Stomach smooth muscle (tissue), 2 donors: ENCODE data around the gene MAPK1.
"Not testable (repeated sequence)": the region's sequence is repeated elsewhere in the genome, so short reads cannot be mapped to it uniquely, and the experiment has no call there.

Source experiments
- H3K27ac ChIP-seq: one replicate; pipeline ENCODE4 v1.7.0; 2013; ENCODE audit warnings: mild to moderate bottlenecking, low read length, inconsistent platforms
- H3K27me3 ChIP-seq, 2 donors: one replicate each; pipeline ENCODE4 v1.7.0; 2013; ENCODE audit warnings: low read length in 2 of 2; ENCODE audit not compliant: insufficient read depth in 2 of 2, control insufficient read depth in 1 of 2
- H3K36me3 ChIP-seq, 2 donors: one replicate each; pipeline ENCODE4 v1.7.0; 2013; ENCODE audit warnings: low read length in 2 of 2; ENCODE audit not compliant: control insufficient read depth in 2 of 2, insufficient read depth in 2 of 2
- H3K4me1 ChIP-seq: one replicate; pipeline ENCODE4 v1.7.0; 2013; ENCODE audit warnings: low read length; ENCODE audit not compliant: control insufficient read depth, insufficient read depth
- H3K4me3 ChIP-seq, 2 donors: one replicate each; pipeline ENCODE4 v1.7.0; 2013; ENCODE audit warnings: low read length in 2 of 2
- H3K9ac ChIP-seq, 2 donors: one replicate each; pipeline ENCODE4 v1.7.0; 2013; ENCODE audit warnings: low read length in 2 of 2, mild to moderate bottlenecking in 1 of 2
- H3K9me3 ChIP-seq, 2 donors: one replicate each; pipeline ENCODE4 v1.7.0; 2013; ENCODE audit warnings: low read length in 2 of 2; ENCODE audit not compliant: control insufficient read depth in 2 of 2
- donor health status: healthy.
- donor health status: Pancreatic carcinoma.

The MAPK1 gene

GRCh38 chr22:21867528-21868266 is at the start of gene MAPK1:
Gene MAPK1 (minus strand): TSS chr22:21867645. CDS start chr22:21867440, 205 bp downstream.
- Histone ChIP-seq H3K4me3 (peak within 1 kb of the TSS; percentile 86 to 89), H3K27ac (peak within 1 kb of the TSS; percentile 71), H3K36me3 (no peaks in the 10 kb centered on the region), H3K4me1 (peaks cover 8% of the 10 kb centered on the region), H3K9me3 (no peaks in the 10 kb centered on the region), H3K27me3 (no peaks in the 10 kb centered on the region), H3K9ac (peak within 1 kb of the TSS; percentile 87 to 93)

GRCh38 chr22:21916309-21916918 is 49.0 kb upstream of the MAPK1 start:
- H3K9me3 ChIP-seq: no peaks in the 10 kb centered on the region
- H3K27me3 ChIP-seq: no peaks in the 10 kb centered on the region
- no peak overlapping the region for H3K27ac ChIP-seq
- no peak overlapping the region for H3K9ac ChIP-seq
- peaks cover 9% of the 10 kb centered on the region for H3K4me1 ChIP-seq
- peaks cover 4 to 11% of the 10 kb centered on the region in 2 donors for H3K36me3 ChIP-seq
- H3K4me3 ChIP-seq: no peak overlapping the region

DNA sequence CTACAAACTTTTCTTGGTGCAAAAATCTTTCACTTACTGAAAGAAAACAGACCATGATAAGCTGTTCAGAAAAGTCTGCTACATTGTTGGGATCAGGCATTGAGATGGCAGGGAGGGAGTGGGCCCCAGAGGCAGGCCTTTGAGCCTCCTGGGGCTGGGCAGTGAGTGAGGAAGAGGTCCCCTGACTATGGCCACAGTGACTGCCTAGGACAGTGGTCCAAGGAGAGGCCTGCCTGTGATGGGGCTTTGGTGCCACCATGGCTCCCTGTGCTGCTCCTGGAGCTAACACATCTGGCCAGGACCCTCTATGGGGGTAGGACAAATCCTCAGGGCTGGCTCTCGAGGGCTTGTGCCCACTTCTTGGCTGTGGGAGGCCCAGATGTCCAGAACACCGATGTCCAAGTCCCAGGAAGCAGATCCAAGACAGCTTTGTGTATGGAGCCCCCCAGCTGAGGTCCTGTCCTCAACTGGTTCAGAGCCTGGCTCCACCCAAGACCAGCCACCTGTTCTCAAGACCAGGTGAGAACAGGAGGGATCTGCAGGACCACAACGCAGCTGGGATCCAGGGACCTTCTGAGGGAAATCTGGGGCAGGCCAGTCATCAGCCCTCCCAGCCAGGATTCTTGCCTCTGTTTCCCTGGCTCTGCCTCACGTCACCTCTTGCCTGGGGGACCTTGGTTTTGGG is 48.3 kb upstream of the MAPK1 start:
- Histone ChIP-seq H3K9ac (no peak overlapping the region), H3K36me3 (peaks cover 1 to 8% of the 10 kb centered on the region in 2 donors), H3K27ac (no peak overlapping the region), H3K4me1 (peaks cover 9% of the 10 kb centered on the region), H3K4me3 (no peak overlapping the region), H3K27me3 (no peaks in the 10 kb centered on the region), H3K9me3 (no peaks in the 10 kb centered on the region)

GRCh38 chr22:21914033-21914642 is 46.7 kb upstream of the MAPK1 start:
- not testable (repeated sequence) for H3K27ac ChIP-seq, H3K4me3 ChIP-seq, H3K36me3 ChIP-seq, H3K4me1 ChIP-seq, H3K9ac ChIP-seq, H3K9me3 ChIP-seq, H3K27me3 ChIP-seq

GRCh38 chr22:21910367-21910766 is 42.9 kb upstream of the MAPK1 start:
- H3K4me3 ChIP-seq, H3K36me3 ChIP-seq, H3K9me3 ChIP-seq, H3K9ac ChIP-seq, H3K27ac ChIP-seq, H3K4me1 ChIP-seq, H3K27me3 ChIP-seq: not testable (repeated sequence)

DNA sequence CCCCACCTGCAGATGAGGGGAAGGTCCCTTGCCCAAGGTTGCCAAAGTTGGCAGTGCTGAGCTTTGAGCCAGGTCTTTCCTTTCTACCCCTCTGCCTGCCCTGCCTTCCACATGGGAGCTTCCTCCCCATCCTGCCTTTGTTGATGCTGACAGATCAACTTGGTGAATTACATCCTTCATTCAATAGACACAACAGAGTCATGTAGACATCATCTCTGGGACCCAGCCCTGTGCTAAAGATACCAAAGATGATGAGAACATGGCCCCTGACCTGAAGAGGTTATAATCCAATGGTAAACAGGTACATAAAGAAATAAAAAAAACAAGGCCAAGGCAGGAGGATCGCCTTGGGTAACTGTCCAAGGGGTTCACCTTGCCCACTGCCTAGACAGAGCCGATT is 42.4 kb upstream of the MAPK1 start:
- Histone ChIP-seq H3K27ac (no peak overlapping the region), H3K4me3 (no peak overlapping the region), H3K36me3 (no peaks in the 10 kb centered on the region), H3K9ac (no peak overlapping the region), H3K27me3 (no peaks in the 10 kb centered on the region), H3K9me3 (no peaks in the 10 kb centered on the region), H3K4me1 (no peaks in the 10 kb centered on the region)

- Histone ChIP-seq H3K27ac (no peak overlapping the region), H3K9ac (no peak overlapping the region), H3K27me3 (no peaks in the 10 kb centered on the region), H3K9me3 (no peaks in the 10 kb centered on the region), H3K4me1 (no peaks in the 10 kb centered on the region), H3K4me3 (no peak overlapping the region), H3K36me3 (peaks cover 0 to 4% of the 10 kb centered on the region in 2 donors)
Observed at GRCh38 chr22:21907638-21908522, 40.4 kb upstream of the MAPK1 start.

- H3K4me3 ChIP-seq, H3K36me3 ChIP-seq, H3K9me3 ChIP-seq, H3K27ac ChIP-seq, H3K4me1 ChIP-seq, H3K27me3 ChIP-seq, H3K9ac ChIP-seq: not testable (repeated sequence)
Observed at GRCh38 chr22:21905234-21905633, 37.8 kb upstream of the MAPK1 start.

DNA sequence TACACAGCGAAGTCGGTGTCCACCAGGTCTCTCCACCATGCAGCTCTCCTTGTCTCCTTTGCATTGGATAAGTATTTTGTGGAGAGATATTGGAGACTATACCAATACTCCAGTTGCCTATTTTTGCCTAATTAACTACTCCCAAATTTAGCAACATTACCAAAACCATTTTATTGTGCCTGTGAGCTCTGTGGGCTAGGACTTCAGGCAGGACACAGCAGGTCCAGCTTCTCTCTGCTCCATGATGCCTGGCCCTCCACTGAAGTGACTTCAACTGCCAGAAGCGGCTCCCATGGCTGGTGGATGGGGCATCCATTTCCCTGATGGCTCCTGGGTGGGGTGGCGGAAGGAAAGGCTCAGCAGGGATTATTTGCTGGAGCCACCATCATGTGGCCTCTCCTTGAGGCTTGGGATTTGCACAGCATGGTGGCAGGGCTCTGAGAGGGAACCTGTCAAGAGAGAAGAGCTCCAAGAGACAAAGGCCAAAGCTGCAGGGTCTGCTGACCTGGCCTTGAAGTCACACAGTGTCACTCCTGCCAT is 36.9 kb upstream of the MAPK1 start:
- no peaks in the 10 kb centered on the region for H3K9me3 ChIP-seq
- H3K36me3 ChIP-seq: peaks cover 0 to 4% of the 10 kb centered on the region in 2 donors
- H3K27me3 ChIP-seq: no peaks in the 10 kb centered on the region

GRCh38 chr22:21903283-21903682 is 35.8 kb upstream of the MAPK1 start:
- Histone ChIP-seq H3K9ac (no peak overlapping the region), H3K4me3 (no peak overlapping the region), H3K27ac (no peak overlapping the region)

More for the DNA sequence above, 36.9 kb upstream of the MAPK1 start:
- Histone ChIP-seq H3K4me3 (no peak overlapping the region), H3K4me1 (no peaks in the 10 kb centered on the region), H3K9ac (no peak overlapping the region), H3K27ac (no peak overlapping the region)

More at GRCh38 chr22:21903283-21903682, 35.8 kb upstream of the MAPK1 start:
- no peaks in the 10 kb centered on the region for H3K9me3 ChIP-seq
- H3K4me1 ChIP-seq: no peaks in the 10 kb centered on the region
- no peaks in the 10 kb centered on the region for H3K27me3 ChIP-seq
- H3K36me3 ChIP-seq: peaks cover 0 to 4% of the 10 kb centered on the region in 2 donors
